Nephron (organoid): ENCODE data around the gene CDH13.

Experiments
- H3K27ac Mint-ChIP-seq, 3 experiments: 2 replicates each; pipeline ENCODE4 v1.8.0; 2020; ENCODE audit warnings: mixed read lengths in 3 of 3, mild to moderate bottlenecking in 2 of 3, moderate library complexity in 1 of 3
- H3K27me3 Mint-ChIP-seq: 2 replicates; pipeline ENCODE4 v1.8.0; 2021; ENCODE audit warnings: low read depth, mild to moderate bottlenecking, moderate library complexity, mixed read lengths
- H3K36me3 Mint-ChIP-seq: 2 replicates; pipeline ENCODE4 v1.8.0; 2020; ENCODE audit warnings: low read depth, mixed read lengths
- H3K4me1 Mint-ChIP-seq: 2 replicates; pipeline ENCODE4 v1.8.0; 2020; ENCODE audit warnings: mixed read lengths
- H3K4me3 Mint-ChIP-seq, 3 experiments: 2 replicates each; pipeline ENCODE4 v1.8.0; 2020; ENCODE audit warnings: mild to moderate bottlenecking in 3 of 3, mixed read lengths in 3 of 3, moderate library complexity in 2 of 3
- H3K9me3 Mint-ChIP-seq: 2 replicates; pipeline ENCODE4 v1.8.0; 2020; ENCODE audit warnings: mixed read lengths
- CTCF ChIP-seq, 3 experiments: fragments of 200-600 bp; sonication (generic); IDR thresholded peaks; one replicate each; pipeline ENCODE4 v1.5.0; 2021; ENCODE audit warnings: antibody characterized with exemption in 3 of 3; ENCODE audit not compliant: unreplicated experiment in 3 of 3

The CDH13 gene

DNA sequence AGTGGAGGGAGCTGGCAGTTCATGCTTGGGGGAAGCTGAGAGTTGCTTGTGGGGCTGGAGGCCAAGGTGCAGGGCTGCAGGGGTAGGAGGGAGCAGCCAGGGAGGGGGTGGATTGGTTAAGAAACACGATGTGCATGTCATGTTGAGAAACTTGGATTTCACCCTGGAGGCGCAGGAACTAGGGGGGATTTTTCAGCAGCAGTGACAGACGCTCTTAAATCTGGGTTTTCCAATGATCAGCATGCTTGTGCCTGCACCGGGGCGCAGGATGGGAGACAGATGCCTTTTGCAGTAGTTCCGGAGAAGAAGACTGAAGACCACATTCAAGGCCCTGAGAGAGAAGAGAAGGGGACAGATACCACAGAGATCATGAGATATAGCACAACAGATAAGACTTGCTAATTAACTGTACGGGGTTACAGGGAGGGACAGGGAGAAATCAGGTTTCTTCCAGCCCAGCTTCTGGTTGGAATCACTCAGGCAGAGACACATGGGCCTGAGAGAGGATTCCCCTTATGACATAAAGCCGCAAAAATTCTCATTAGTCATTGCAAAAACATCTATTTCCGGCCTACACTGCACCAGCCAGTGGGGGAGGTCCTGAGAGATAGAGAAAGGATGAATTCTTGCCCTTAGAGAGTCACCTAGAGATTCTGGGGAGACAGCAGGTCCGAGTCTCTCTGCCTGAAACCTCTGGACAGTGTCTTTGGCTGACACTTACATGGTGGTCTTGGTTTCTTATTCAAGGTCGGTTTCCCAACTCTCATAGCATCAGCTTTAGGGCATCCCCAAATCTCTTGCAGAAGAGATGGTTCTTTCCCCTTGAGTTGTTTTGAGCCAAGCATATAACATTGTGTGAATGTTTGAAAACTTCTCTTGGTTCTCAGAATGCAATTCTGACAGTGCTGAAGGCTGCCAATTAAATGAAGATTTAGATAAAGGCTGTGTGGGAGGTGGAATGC lies 27.1 kb downstream of the CDH13 start:
- H3K27ac Mint-ChIP-seq, result peak overlapping the region; percentile 9 to 27 (median 25)
- H3K4me3 Mint-ChIP-seq, result no peak overlapping the region
- H3K27me3 Mint-ChIP-seq, result peaks cover 3% of the 10 kb centered on the region
- H3K9me3 Mint-ChIP-seq, result no peaks in the 10 kb centered on the region
- H3K36me3 Mint-ChIP-seq, result no peaks in the 10 kb centered on the region
- no peak for TF ChIP-seq CTCF (IDR thresholded peaks at IDR 0.05; ENCODE audit: unreplicated experiment in 3 of 3)
- peaks cover 25% of the 10 kb centered on the region for H3K4me1 Mint-ChIP-seq

DNA sequence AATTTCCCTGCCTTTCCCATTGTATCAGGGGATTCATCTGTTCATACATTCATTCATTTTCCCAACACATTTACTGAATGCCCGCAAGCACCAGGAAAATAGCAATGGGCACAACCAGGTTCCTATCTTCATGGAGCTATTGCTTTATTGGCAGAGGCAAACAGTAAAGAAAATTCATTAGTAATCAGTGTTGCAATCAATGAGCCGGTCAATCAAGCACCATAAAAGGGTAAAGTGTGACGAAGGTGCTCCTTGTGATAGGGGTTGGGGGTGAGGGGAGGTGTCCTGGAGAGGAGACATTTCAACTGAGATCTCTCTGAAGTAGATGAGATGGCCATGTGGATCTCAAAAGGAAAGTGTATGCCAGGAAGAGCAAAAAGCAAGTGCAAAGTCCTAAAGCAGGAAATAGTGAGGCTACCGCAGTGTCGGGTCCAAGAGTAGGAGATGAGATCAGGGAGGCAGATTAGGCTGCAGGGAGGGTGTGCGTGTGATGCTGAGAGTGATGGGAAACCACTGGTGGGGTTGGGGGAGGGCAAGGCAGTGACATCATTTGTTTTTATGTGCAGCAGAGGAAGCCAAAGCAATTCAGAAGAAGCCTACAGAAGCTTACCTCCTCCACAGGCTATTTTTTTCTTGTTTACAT lies 28.4 kb downstream of the CDH13 start:
- Mint-ChIP-seq H3K27ac (peak overlapping the region in 1 of 3 experiments; percentile 1), H3K4me3 (no peak overlapping the region), H3K4me1 (peaks cover 32% of the 10 kb centered on the region), H3K27me3 (peaks cover 3% of the 10 kb centered on the region), H3K9me3 (no peaks in the 10 kb centered on the region), H3K36me3 (no peaks in the 10 kb centered on the region)
- no peak for TF ChIP-seq CTCF (IDR thresholded peaks at IDR 0.05; ENCODE audit: unreplicated experiment in 3 of 3)

GRCh38 chr16:82655720-82656490 lies 29.1 kb downstream of the CDH13 start:
- Mint-ChIP-seq H3K9me3 (no peaks in the 10 kb centered on the region), H3K27ac (no peak overlapping the region), H3K36me3 (no peaks in the 10 kb centered on the region), H3K27me3 (peaks cover 3% of the 10 kb centered on the region), H3K4me3 (no peak overlapping the region), H3K4me1 (peaks cover 38% of the 10 kb centered on the region)
- no peak for TF ChIP-seq CTCF (IDR thresholded peaks at IDR 0.05; ENCODE audit: unreplicated experiment in 3 of 3)

DNA sequence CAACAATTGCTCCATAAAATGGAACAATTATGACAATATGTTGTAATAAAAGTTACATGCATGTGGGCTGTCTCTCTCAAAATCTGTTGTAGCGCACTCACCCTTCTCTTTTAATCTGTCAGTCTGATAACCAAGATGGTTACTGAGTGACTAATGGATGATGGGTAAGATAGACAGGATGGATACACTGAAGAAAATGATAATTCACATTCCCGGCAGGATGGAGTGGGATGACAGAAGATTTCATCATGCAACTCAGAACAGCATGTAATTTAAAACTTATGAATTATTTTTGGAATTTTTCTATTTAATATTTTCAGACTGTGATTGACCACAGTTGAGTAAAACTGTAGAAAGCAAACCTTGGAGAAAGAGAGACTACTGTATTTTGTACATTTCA lies 30.5 kb downstream of the CDH13 start:
- Mint-ChIP-seq H3K4me3 (no peak overlapping the region), H3K27me3 (peaks cover 3% of the 10 kb centered on the region), H3K4me1 (peaks cover 48% of the 10 kb centered on the region), H3K36me3 (no peaks in the 10 kb centered on the region), H3K9me3 (no peaks in the 10 kb centered on the region), H3K27ac (no peak overlapping the region)
- no peak for TF ChIP-seq CTCF (IDR thresholded peaks at IDR 0.05; ENCODE audit: unreplicated experiment in 3 of 3)

GRCh38 chr16:82657786-82658185 lies 31.0 kb downstream of the CDH13 start:
- no peaks in the 10 kb centered on the region for H3K9me3 Mint-ChIP-seq
- H3K27me3 Mint-ChIP-seq, result peaks cover 3% of the 10 kb centered on the region
- H3K27ac Mint-ChIP-seq, result no peak overlapping the region
- H3K4me3 Mint-ChIP-seq, result no peak overlapping the region
- H3K36me3 Mint-ChIP-seq, result no peaks in the 10 kb centered on the region
- H3K4me1 Mint-ChIP-seq, result peaks cover 48% of the 10 kb centered on the region
- no peak for TF ChIP-seq CTCF (IDR thresholded peaks at IDR 0.05; ENCODE audit: unreplicated experiment in 3 of 3)
